Measurements from ENCODE around the gene TMEM248.

- TF ChIP-seq REST (IDR thresholded peaks at IDR 0.05; ENCODE audit: low read depth), result no peak
- no peak for TF ChIP-seq EZH2 (IDR thresholded peaks at IDR 0.05)
- TF ChIP-seq CTCF (IDR thresholded peaks at IDR 0.05 in 2 of 3, conservative IDR thresholded peaks at IDR 0.05 in 1 of 3; ENCODE audit: borderline replicate concordance in 1 of 3, insufficient read depth in 1 of 3, low read depth in 2 of 3, low read length in 2 of 3), result no peak
Measured at GRCh38 chr7:66920769-66921395, at the start of gene TMEM248.
